Activated T-cell treated with anti-CD3 and anti-CD28 coated beads, Interleukin-2, amount 50 U/mL, for 1 hour (primary cell): Measurements from ENCODE around the gene FGD2.
"Not testable (repeated sequence)": the region's sequence is repeated elsewhere in the genome, so short reads cannot be mapped to it uniquely, and the experiment has no call there.

Source experiments
- DNase-seq: peaks from one replicate; pipeline ENCODE4 v3.0.0-alpha.2; 2020

The FGD2 gene

GRCh38 chr6:36970892-36971842, 34.3 kb upstream of the FGD2 start:
- no peak for DNase-seq

DNA sequence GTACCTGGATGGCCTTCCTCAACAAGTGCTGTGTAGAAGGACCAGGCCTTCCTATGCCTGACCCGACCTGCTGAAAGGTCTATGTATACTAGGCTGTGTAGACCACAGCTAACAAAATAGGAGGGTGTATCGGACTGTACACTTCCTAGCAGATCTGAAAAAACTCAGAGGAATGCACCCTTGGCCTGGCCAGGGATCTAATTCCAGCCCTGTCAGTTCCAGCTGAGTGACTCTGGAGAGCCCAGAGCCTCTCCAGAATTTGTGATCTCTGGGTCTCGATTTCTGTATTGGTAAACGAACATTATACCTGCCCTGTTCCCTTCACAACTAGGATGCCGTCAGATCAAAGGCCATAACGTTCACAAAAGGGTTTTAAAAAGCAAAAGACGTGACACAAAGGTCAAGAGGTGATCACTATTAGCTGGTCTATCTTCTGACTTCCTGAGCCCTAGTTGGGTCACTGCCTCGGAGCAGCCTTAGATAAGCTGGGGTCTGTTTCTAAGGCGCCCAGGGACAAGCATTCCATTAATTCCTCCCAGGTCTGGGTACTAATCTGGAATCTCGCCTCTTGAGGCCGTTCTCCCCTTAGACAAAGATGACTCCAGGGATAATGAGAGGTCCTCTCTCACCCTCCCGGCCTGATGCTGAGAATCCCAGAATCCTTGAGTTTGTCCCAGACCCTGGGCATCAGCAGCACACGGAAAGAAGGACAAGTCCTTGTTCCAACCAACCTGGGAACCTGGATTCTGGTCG, 33.4 kb upstream of the FGD2 start:
- no peak for DNase-seq

DNA sequence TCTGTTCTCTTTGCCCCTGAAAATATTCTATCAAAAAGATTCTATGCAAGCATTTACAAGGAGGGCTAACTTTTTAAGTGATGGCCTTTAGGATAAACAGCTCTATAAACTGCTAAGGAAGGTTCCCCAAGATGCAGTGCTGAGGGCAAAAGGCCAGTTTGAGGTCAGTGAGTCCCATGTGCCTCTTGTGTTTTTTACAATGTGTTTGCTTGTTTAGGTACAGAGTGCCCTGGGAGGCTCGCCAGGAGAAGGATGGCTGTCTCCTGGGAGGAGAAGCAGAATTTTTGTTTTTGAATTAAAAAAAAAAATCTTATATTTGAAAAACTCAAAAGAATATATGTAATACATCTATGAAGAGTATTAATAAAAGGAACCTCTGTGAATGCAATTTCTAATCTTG, 32.3 kb upstream of the FGD2 start:
- DNase-seq = no peak

DNA sequence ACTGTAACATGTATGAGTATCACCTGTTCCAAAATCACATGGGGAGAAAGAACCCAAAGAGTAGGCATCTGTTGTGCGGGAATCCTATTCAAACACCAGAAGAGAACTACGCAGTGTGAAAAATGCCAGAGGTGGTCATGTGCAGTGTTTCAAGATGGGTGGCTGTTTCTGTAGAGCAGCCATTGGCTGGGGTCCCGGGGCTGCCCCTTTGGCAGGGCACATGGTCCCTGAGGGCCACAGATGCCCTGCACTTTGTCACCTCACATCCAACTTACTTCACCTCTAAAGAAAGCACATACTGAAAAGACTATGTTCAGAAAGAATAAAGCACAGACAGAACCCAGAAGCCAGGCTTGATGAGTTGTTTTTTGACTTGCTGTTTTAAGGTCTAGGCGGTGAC, 31.8 kb upstream of the FGD2 start:
- DNase-seq = no peak

- no peak for DNase-seq
Measured at GRCh38 chr6:36975231-36976006, 30.0 kb upstream of the FGD2 start.

DNA sequence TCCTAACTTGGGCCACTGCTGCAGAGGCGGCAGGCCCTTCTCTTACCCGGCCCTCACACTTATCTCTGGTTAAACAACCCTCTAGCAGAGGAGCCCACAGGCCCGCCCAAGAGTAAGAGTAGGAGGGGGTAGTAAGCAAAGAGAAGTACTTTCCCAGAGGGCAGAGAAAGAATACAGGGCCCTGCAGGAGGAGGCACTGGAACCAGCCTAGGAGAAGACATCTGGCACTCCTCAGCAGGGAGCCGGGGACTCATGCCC, 29.5 kb upstream of the FGD2 start:
- DNase-seq = no peak

DNA sequence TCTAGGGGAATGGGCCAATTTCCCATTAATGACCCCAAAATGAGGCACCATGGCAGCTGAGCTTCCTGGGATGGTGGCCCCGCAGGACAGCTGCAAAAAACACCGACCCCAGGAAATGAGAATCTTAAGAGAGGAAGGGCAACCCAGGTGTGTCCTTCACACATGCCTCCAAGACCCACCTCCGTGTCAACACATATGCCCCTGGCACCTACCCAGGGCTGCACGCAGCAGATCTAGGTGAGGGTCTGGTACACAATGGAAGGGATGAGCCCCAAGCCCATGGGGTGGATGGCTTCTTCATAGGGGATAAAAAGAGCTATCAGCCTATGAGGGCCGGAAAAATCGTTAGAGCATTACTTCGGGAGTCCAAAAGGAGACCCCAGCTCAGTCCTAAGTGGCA, 28.9 kb upstream of the FGD2 start:
- DNase-seq = no peak

DNA sequence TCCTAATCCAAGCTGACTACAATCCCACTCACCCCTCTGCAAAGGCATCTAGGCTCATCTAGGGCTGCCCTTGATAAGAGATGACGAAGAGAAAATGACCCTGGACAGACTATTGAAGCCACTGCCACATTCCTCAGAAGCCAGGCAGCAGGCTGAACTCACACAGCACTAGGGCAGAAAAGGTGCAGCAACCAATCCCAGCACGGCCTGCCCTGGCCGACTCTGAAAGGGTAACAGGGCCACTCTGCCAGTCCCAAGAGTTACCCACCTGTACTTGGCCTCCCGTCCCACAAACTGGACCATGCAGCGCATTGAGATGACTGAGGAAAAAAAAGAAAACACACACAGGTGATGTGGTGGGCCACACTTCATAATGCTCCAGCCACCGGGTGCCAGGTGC, 28.5 kb upstream of the FGD2 start:
- no peak for DNase-seq

GRCh38 chr6:36977470-36977941, 27.9 kb upstream of the FGD2 start:
- DNase-seq = no peak

GRCh38 chr6:36978421-36979346, 26.8 kb upstream of the FGD2 start:
- DNase-seq = no peak

DNA sequence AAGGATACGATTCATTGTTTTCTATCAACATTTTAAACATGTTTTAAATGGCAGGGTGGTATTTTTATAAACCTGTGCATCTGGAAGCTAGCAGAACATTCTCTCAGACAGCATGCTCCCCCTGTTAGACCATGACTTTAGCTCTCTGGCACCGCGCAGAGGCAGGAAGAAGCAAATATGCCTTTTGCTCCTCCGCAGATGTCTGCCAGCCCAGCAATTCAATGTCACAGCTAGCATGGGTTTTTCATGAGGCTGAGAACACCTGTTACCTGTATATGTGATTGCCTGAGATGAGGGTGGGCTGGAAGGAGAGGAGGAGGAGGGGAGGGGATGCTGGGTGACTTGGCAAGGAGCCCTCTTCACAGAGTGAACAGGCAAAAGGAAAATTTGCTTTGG, 26.1 kb upstream of the FGD2 start:
- no peak for DNase-seq

GRCh38 chr6:36980129-36980528, 25.3 kb upstream of the FGD2 start:
- DNase-seq = no peak

DNA sequence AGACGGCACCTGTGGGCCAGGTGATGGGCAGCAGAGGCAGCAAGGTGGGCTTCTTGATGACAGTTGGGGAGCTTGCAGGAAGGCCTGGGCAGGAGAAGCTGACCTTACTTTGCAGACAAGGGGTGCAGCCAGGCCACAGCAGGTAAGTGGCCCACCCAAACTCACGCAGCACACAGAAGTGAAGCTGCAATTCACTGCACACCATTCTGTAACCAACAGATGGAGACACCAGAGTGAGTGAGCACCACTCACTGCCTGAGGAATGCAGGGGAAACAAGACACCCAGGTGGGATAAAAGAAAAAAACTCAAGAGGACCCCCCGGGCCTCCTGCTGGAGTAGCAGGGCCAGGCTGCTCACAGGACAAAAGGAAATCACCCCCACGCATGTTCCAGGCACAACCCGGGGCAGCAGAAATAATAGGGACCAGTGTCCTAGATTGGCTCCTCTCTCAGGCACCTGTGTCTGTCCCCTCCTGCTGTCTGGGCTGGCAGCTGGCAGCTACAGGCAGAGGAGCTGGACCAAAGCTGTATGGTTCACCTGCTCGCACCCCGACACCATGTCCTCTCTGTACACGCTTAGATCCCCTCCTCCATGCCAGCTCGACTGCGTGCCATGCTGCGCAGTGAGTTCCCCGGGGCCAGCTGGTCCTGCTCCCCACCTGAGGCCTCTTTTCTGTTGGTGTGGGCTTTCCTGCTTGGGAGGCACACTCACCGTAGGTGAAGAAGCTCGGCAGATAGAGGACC, 24.4 kb upstream of the FGD2 start:
- no peak for DNase-seq

DNA sequence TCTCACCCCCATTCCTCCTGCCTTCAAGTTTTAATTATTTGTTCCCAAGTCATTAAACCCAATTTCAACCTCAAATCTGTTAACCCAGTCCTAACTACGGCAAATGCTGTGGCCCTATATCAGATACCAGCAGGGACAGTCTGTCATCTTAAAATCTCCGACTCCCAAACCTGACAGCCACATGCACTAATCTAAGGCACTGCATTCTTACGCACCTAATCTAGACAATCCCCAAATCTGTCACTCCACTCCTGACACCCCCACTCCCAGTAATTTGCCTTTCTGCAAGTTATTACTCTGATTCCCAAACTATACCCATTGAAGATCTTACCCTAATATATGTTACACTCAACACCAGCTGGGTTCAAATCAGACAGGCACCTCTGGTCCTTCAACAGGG, 21.9 kb upstream of the FGD2 start:
- DNase-seq = no peak

- peak; percentile 59 for DNase-seq
Measured at GRCh38 chr6:36984581-36985416, 20.7 kb upstream of the FGD2 start.

- no peak for DNase-seq
Measured at GRCh38 chr6:36985417-36985807, 20.0 kb upstream of the FGD2 start.

GRCh38 chr6:36985808-36986703, 19.4 kb upstream of the FGD2 start, which contains the start of gene MTCH1:
Gene MTCH1, minus strand, starts transcription at chr6:36986196. Its CDS starts 23 bp downstream, at chr6:36986173.
- DNase-seq = peak; percentile 93

GRCh38 chr6:36986704-36987047, 18.8 kb upstream of the FGD2 start:
- no peak for DNase-seq

DNA sequence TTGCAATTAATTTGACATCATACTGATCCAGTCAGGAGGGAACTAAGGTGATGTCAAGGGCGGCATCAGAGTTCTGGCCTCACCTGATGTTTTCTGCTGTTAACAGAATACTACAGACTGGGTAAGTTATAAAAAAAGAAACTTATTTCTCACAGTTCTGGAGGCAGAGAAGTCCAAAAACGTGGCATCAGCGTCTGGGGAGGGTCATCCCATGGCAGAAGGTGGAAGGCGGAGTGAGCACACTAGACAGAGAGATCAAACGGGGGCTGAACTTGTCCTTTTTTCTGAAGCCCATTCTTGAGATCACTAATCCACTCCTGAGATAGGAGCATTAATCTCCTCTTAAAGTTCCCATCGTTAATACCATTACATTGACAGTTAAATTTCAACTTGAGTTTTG, 16.2 kb upstream of the FGD2 start:
- DNase-seq = no peak

- DNase-seq = not testable (repeated sequence)
Measured at GRCh38 chr6:36990401-36990800, 15.1 kb upstream of the FGD2 start.
